ENCODE results near the gene PIK3CD.

The PIK3CD gene

GRCh38 chr1:9720785-9721605 is 69.5 kb downstream of the PIK3CD start:
- TF ChIP-seq CTCF (IDR thresholded peaks at IDR 0.05; ENCODE audit: extremely low read depth, insufficient read depth, missing control alignments), result no peak
- DNase-seq (ENCODE audit: low spot score), result no peak
- in situ Hi-C loops (cut with MboI; ENCODE audit: low pct_unique_long_range_greater_than_20kb, low sequenced_read_pairs, unreplicated experiment), result no loop called here

GRCh38 chr1:9721606-9722377 is 70.3 kb downstream of the PIK3CD start:
- in situ Hi-C loops (cut with MboI; ENCODE audit: low pct_unique_long_range_greater_than_20kb, low sequenced_read_pairs, unreplicated experiment), result no loop called here
- DNase-seq (ENCODE audit: low spot score), result peak; percentile 72
- peak; percentile 57 for TF ChIP-seq CTCF (IDR thresholded peaks at IDR 0.05; ENCODE audit: extremely low read depth, insufficient read depth, missing control alignments)

- in situ Hi-C loops (cut with MboI; ENCODE audit: low pct_unique_long_range_greater_than_20kb, low sequenced_read_pairs, unreplicated experiment), result no loop called here
- TF ChIP-seq CTCF (IDR thresholded peaks at IDR 0.05; ENCODE audit: extremely low read depth, insufficient read depth, missing control alignments), result no peak
- DNase-seq (ENCODE audit: low spot score), result no peak
Observed at GRCh38 chr1:9722378-9722749, 70.8 kb downstream of the PIK3CD start.

GRCh38 chr1:9723068-9723805 is 71.7 kb downstream of the PIK3CD start:
- DNase-seq (ENCODE audit: low spot score), result no peak
- in situ Hi-C loops (cut with MboI; ENCODE audit: low pct_unique_long_range_greater_than_20kb, low sequenced_read_pairs, unreplicated experiment), result no loop called here
- TF ChIP-seq CTCF (IDR thresholded peaks at IDR 0.05; ENCODE audit: extremely low read depth, insufficient read depth, missing control alignments), result no peak

GRCh38 chr1:9723926-9724325 is 72.4 kb downstream of the PIK3CD start:
- TF ChIP-seq CTCF (IDR thresholded peaks at IDR 0.05; ENCODE audit: extremely low read depth, insufficient read depth, missing control alignments), result no peak
- in situ Hi-C loops (cut with MboI; ENCODE audit: low pct_unique_long_range_greater_than_20kb, low sequenced_read_pairs, unreplicated experiment), result no loop called here
- DNase-seq (ENCODE audit: low spot score), result no peak

- DNase-seq (ENCODE audit: low spot score), result peak; percentile 90
- TF ChIP-seq CTCF (IDR thresholded peaks at IDR 0.05; ENCODE audit: extremely low read depth, insufficient read depth, missing control alignments), result peak; percentile 100
- in situ Hi-C loops (cut with MboI; ENCODE audit: low pct_unique_long_range_greater_than_20kb, low sequenced_read_pairs, unreplicated experiment), result no loop called here
Observed at GRCh38 chr1:9724706-9725476, 73.4 kb downstream of the PIK3CD start.

Data from GM13977 (cell line).